Hematopoietic multipotent progenitor cell treated with erythropoietin and hydrocortisone succinate and interleukin-3 and kit ligand, for 8 days (in vitro differentiated cells): ENCODE measurements around the gene MEGF10.
A peak's percentile ranks its signal among the peaks of the same experiment; 100 is the strongest.

Source experiments
- DNase-seq: peaks from one replicate; pipeline ENCODE4 v3.0.0-alpha.2; 2015

Gene MEGF10

DNA sequence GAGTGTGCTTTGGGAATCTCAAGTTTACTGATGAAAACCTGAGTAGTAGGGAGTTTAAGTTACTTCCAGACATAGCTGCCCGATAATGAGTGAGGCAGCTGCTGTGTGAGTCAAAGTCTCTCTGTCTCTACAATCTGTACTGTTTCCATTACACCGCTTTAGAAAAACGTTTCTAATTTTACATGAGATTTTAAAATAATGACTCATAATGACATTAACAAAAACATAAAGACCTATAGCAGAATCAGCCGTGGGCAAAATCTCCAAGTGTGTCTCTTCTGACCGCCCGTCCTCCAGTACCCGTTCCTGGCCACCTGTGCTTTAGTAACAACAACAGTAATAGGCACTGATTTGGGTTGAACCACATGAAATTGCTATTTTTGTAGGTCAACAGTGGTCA lies 157.2 kb downstream of the MEGF10 start:
- no peak for DNase-seq

DNA sequence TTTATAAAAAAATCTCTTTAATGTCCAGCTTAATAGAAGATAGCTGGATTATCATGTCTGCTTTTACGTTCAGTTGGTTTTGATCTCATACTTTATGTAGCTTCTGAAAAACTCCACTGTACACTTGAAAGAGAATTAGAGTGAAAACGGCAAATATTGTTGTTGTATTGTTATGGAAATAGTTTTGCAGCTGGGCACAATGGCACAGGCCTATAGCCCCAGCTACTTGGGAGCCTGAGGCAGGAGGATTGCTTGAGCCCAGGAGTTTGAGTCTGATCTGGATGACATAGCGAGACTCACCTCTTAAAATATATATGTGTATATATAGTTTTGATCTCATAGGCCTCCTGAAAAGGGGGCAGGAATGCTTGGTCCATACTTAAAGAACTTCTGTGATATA lies 159.4 kb downstream of the MEGF10 start:
- no peak for DNase-seq

GRCh38 chr5:127451096-127451495 lies 160.5 kb downstream of the MEGF10 start:
- no peak for DNase-seq

GRCh38 chr5:127452626-127453025 lies 162.0 kb downstream of the MEGF10 start:
- no peak for DNase-seq

GRCh38 chr5:127471211-127471610 lies 180.6 kb downstream of the MEGF10 start:
- no peak for DNase-seq

DNA sequence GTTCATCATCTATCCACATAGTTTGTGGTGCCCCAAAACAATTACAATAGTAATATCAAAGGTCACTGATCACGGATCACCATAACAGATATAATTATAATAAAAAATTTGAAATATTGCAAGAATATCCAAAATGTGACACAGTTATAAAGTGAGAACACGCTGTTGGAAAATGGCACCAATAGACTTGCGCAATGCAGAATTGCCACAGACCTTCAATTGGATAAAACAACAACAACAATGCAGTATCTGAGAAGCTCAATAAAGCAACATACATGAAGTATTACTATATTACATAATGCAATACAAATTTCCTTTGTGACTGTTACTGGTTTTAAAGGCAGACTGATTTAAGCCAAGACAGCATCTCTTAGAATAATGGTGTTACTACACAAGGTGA lies 182.1 kb downstream of the MEGF10 start:
- DNase-seq: no peak

DNA sequence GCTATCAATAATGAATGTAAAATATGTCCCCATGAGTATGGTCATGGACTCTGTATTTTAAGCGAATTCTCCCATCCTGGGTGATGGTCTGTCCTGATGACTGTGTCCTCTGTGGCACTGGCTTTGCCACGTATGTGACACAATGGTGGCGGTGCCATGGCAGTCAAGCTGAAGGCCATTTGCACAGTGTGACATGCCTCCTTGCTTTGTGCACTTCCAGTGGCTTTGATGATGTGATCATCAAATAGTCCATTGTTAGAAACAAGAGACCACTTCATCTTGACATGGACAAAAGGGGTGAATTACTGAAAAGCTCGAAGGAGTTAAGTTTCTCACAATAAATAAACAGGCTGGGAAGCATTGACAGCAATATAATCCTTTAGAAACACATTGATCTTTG lies 195.9 kb downstream of the MEGF10 start:
- DNase-seq: no peak

DNA sequence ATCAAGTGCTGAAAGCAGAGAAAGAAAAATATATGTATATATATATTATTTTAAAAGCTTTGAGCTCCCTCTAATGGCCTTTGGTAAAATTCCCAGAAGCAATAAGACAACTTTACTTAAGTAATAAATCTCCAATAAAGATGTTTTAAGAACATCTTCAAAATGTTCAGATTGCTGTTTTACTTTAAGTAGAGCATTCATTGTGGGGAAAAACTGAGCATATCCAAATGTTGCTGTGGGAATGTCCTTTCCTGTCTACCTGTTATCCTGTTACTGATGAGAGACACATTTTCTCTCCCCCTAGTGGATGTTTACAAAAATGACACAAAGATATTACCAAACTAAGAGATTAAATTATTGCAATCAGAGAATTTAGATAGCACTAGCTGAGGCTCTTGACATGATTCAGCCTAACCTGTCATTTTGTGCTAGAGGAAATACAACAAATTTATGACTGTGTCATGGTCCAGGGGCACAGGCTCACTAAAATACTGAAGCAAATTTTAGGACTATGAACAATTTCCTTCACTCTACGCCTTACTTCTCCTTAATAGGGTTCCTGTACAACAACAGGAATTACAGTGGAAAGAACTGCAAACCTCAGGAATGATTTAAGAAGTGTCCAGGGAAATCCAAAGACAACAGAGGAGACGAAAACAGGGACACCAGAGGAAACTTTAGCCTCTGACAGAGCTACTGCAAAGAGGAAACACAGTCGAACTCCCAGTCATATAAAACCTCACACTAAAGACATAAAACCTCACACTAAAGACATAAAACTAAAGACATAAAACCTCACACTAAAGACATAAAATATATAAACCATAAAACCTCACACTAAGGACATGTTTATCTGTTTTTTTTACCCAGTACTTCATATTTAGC lies 202.5 kb downstream of the MEGF10 start:
- peak; percentile 68 for DNase-seq

- DNase-seq: no peak
Measured at GRCh38 chr5:127498548-127498947, 208.0 kb downstream of the MEGF10 start.

- DNase-seq: no peak
Measured at GRCh38 chr5:127505905-127506304, 215.3 kb downstream of the MEGF10 start.

- no peak for DNase-seq
Measured at GRCh38 chr5:127506616-127507015, 216.0 kb downstream of the MEGF10 start.

- DNase-seq: no peak
Measured at GRCh38 chr5:127508644-127509373, 218.2 kb downstream of the MEGF10 start.
